H1 (cell line): ENCODE measurements around the gene ASMTL. TPM values are rescaled to one million over a fixed set of nuclear protein-coding genes. Genes with fewer than 3 reads are reported as not detected.

ENCODE experiments used
- CTCF ChIA-PET: fragments of 300-600 bp; sonication (Branson Sonifier 250); formaldehyde crosslinking; loops from one replicate; lab custom pipeline; 2021; ENCODE audit not compliant: partially characterized antibody; lab: Charles Lee
- POLR2A ChIA-PET: fragments of 300-600 bp; sonication (Branson Sonifier 250); formaldehyde crosslinking; loops from one replicate; lab custom pipeline; 2021; ENCODE audit warnings: inconsistent platforms; ENCODE audit not compliant: partially characterized antibody; lab: Charles Lee
- DNase-seq, 2 experiments: peaks; one replicate each; pipeline versions ENCODE4 v3.0.0 to v3.0.0-alpha.2; 2010 to 2022; ENCODE audit warnings: low spot score in 2 of 2, low read depth in 1 of 2, mixed read lengths in 1 of 2
- FAIRE-seq: peaks from 2 replicates; lab custom pipeline; 2011; peaks lifted over from hg19 to GRCh38; lab: Jason Lieb, UNC
- H2AFZ ChIP-seq: 2 replicates; pipeline ENCODE4 v1.8.1; 2012; ENCODE audit warnings: low read length, inconsistent platforms
- H2AK5ac ChIP-seq: 2 replicates; pipeline ENCODE4 v1.6.1; 2013; ENCODE audit warnings: low read depth, low read length
- H2BK120ac ChIP-seq: replicated peaks from 2 replicates; pipeline ENCODE3; 2013; ENCODE audit warnings: low read depth, low read length, inconsistent platforms
- H2BK12ac ChIP-seq: 2 replicates; pipeline ENCODE4 v1.6.1; 2013; ENCODE audit warnings: low read depth, low read length
- H2BK15ac ChIP-seq: 2 replicates; pipeline ENCODE4 v1.6.1; 2013; ENCODE audit warnings: low read length
- H2BK20ac ChIP-seq: 2 replicates; pipeline ENCODE4 v1.6.1; 2013; ENCODE audit warnings: low read length
- H2BK5ac ChIP-seq: 2 replicates; pipeline ENCODE4 v1.6.1; 2013; ENCODE audit warnings: low read depth, low read length
- H3K14ac ChIP-seq: 2 replicates; pipeline ENCODE4 v1.6.1; 2013; ENCODE audit warnings: inconsistent platforms; ENCODE audit not compliant: insufficient read length
- H3K18ac ChIP-seq: 2 replicates; pipeline ENCODE4 v1.6.1; 2013; ENCODE audit warnings: low read length; ENCODE audit errors: extremely low read depth
- H3K23ac ChIP-seq: 2 replicates; pipeline ENCODE4 v1.6.1; 2013; ENCODE audit warnings: inconsistent platforms; ENCODE audit not compliant: insufficient read length
- H3K23me2 ChIP-seq: 2 replicates; pipeline ENCODE4 v1.6.1; 2013; ENCODE audit warnings: low read depth, low read length
- H3K27ac ChIP-seq: 2 replicates; pipeline ENCODE4 v1.6.1; 2011; ENCODE audit warnings: low read depth, low read length, inconsistent platforms
- H3K27me3 ChIP-seq, 4 experiments: replicated peaks in 1 of 4; 1 replicate in 1 of 4; 2 replicates in 3 of 4; pipeline versions ENCODE4 v1.6.1 to v1.8.1; 2011 to 2013; ENCODE audit warnings: low read length in 3 of 4, mild to moderate bottlenecking in 3 of 4, inconsistent platforms in 2 of 4, mixed read lengths in 2 of 4, moderate library complexity in 1 of 4; ENCODE audit not compliant: control insufficient read depth in 3 of 4, insufficient read depth in 3 of 4; ENCODE audit errors: extremely low read depth in 1 of 4
- H3K36me3 ChIP-seq, 4 experiments: 2 replicates each; pipeline versions ENCODE4 v1.6.1 to v1.8.1; 2011 to 2013; ENCODE audit warnings: mild to moderate bottlenecking in 4 of 4, low read length in 3 of 4, moderate library complexity in 2 of 4, control low read depth in 1 of 4, inconsistent platforms in 1 of 4; ENCODE audit not compliant: insufficient read depth in 4 of 4, control insufficient read depth in 2 of 4
- H3K4ac ChIP-seq: replicated peaks from 2 replicates; pipeline ENCODE3; 2013; ENCODE audit warnings: low read length, low read depth, mixed read lengths, inconsistent platforms; ENCODE audit not compliant: insufficient read length
- H3K4me1 ChIP-seq, 4 experiments: replicated peaks in 1 of 4; 1 replicate in 1 of 4; 2 replicates in 3 of 4; pipeline versions ENCODE4 v1.6.1 to v1.8.1; 2011 to 2013; ENCODE audit warnings: low read length in 3 of 4, inconsistent platforms in 2 of 4, mixed read lengths in 1 of 4; ENCODE audit not compliant: insufficient read depth in 4 of 4, control insufficient read depth in 3 of 4
- H3K4me2 ChIP-seq, 2 experiments: 2 replicates each; pipeline versions ENCODE4 v1.6.1 to v1.8.1; 2011 to 2013; ENCODE audit warnings: low read depth in 2 of 2, low read length in 2 of 2, control low read depth in 1 of 2, inconsistent platforms in 1 of 2, mild to moderate bottlenecking in 1 of 2; ENCODE audit not compliant: insufficient read depth in 1 of 2
- H3K4me3 ChIP-seq, 4 experiments: fragments of 200-600, 300-600 bp in 1 of 4; sonication (generic), shearing (Covaris generic), sonication (Bioruptor Twin) in 1 of 4; 2 replicates each; pipeline versions ENCODE4 v1.5.1 to v1.8.1; 2011 to 2016; ENCODE audit warnings: low read length in 4 of 4, low read depth in 3 of 4, control low read depth in 2 of 4, inconsistent platforms in 2 of 4, mild to moderate bottlenecking in 2 of 4, mixed read lengths in 1 of 4, moderate library complexity in 1 of 4; ENCODE audit not compliant: insufficient read depth in 2 of 4; ENCODE audit errors: extremely low read depth in 1 of 4
- H3K56ac ChIP-seq: replicated peaks from 2 replicates; pipeline ENCODE3; 2013; ENCODE audit warnings: low read depth, mild to moderate bottlenecking, mixed read lengths, low read length, inconsistent platforms; ENCODE audit not compliant: insufficient read length
- H3K79me1 ChIP-seq: 2 replicates; pipeline ENCODE4 v1.6.1; 2013; ENCODE audit warnings: low read depth, low read length, control low read depth
- H3K79me2 ChIP-seq, 2 experiments: 2 replicates each; pipeline versions ENCODE4 v1.6.1 to v1.8.1; 2012 to 2013; ENCODE audit warnings: low read length in 2 of 2, mild to moderate bottlenecking in 2 of 2, inconsistent platforms in 1 of 2; ENCODE audit not compliant: insufficient read depth in 2 of 2, control insufficient read depth in 1 of 2
- H3K9ac ChIP-seq, 4 experiments: replicated peaks in 1 of 4; 1 replicate in 1 of 4; 2 replicates in 3 of 4; pipeline versions ENCODE4 v1.6.1 to v1.8.1; 2011 to 2013; ENCODE audit warnings: low read depth in 3 of 4, low read length in 3 of 4, control low read depth in 2 of 4, mild to moderate bottlenecking in 2 of 4, moderate library complexity in 2 of 4, inconsistent platforms in 1 of 4; ENCODE audit errors: extremely low read depth in 1 of 4
- H3K9me3 ChIP-seq, 2 experiments: 2 replicates each; pipeline versions ENCODE4 v1.6.1 to v1.8.1; 2012 to 2013; ENCODE audit warnings: mild to moderate bottlenecking in 2 of 2, moderate library complexity in 2 of 2, control low read depth in 1 of 2, inconsistent platforms in 1 of 2, low read depth in 1 of 2, low read length in 1 of 2, mixed read lengths in 1 of 2; ENCODE audit not compliant: insufficient read depth in 2 of 2
- H4K20me1 ChIP-seq, 2 experiments: replicated peaks in 1 of 2; 2 replicates each; pipeline versions ENCODE3 to v1.8.1; 2011 to 2013; ENCODE audit warnings: inconsistent platforms in 2 of 2, low read length in 2 of 2, mild to moderate bottlenecking in 1 of 2; ENCODE audit not compliant: insufficient read depth in 2 of 2, control insufficient read depth in 1 of 2
- H4K5ac ChIP-seq: 2 replicates; pipeline ENCODE4 v1.6.1; 2013; ENCODE audit warnings: low read length, low read depth, mixed read lengths, inconsistent platforms; ENCODE audit not compliant: insufficient read length
- H4K8ac ChIP-seq: 2 replicates; pipeline ENCODE4 v1.8.0; 2013; ENCODE audit warnings: mild to moderate bottlenecking, moderate library complexity, low read length, inconsistent platforms; ENCODE audit not compliant: insufficient read depth; ENCODE audit errors: extremely low read depth
- H4K91ac ChIP-seq: replicated peaks from 2 replicates; pipeline ENCODE3; 2013; ENCODE audit warnings: low read length, mixed read lengths, inconsistent platforms; ENCODE audit not compliant: insufficient read length
- BRCA1 ChIP-seq: IDR thresholded peaks from 2 replicates; pipeline ENCODE4 v1.6.1; 2012; ENCODE audit warnings: low read depth, low read length, improper control_type of control experiment
- PHF8 ChIP-seq: fragments of 200-600 bp; sonication (generic); conservative IDR thresholded peaks from 2 replicates; pipeline ENCODE4 v1.7.1; 2012; ENCODE audit warnings: low read depth, mild to moderate bottlenecking, inconsistent platforms, low read length, moderate library complexity
- SIX5 ChIP-seq: IDR thresholded peaks from 2 replicates; pipeline ENCODE4 v1.6.1; 2011; ENCODE audit warnings: mild to moderate bottlenecking, low read depth, low read length
- SUZ12 ChIP-seq: fragments of 200-600 bp; sonication (generic); IDR thresholded peaks from 2 replicates; pipeline ENCODE4 v1.6.1; 2012; ENCODE audit warnings: mild to moderate bottlenecking, inconsistent platforms, low read length, moderate library complexity, mixed read lengths
- WGBS, 2 experiments: shearing (Covaris generic) in 1 of 2; methylation state at CpG; one replicate each; pipeline versions ENCODE4 v1.1.6 to v1.1.7; 2013 to 2015; ENCODE audit warnings: low lambda C conversion rate in 2 of 2, mixed read lengths in 2 of 2, inconsistent platforms in 1 of 2, low coverage in 1 of 2, missing lambda C conversion rate in 1 of 2; ENCODE audit not compliant: insufficient replicate concordance in 2 of 2, insufficient coverage in 1 of 2, insufficient read length in 1 of 2; ENCODE audit errors: extremely low coverage in 1 of 2, missing lambda C conversion rate in 1 of 2; 5-methylcytosine and 5-hydroxymethylcytosine counted together
- polyA plus RNA-seq, 7 experiments: library from polyadenylated mRNA; depleted of rRNA in 3 of 7; stranded (reverse) in 5 of 7; unstranded in 2 of 7; fragments of >200 nt in 5 of 7; fragments of 200-250 nt in 2 of 7; gene quantifications; 1 replicate in 5 of 7; 2 replicates in 1 of 7; 4 replicates in 1 of 7; pipeline versions ENCODE4 v1.2.1 to v1.2.3, GENCODE V29; 2011 to 2013; ENCODE audit warnings: missing spikeins in 2 of 7, mixed read lengths in 2 of 7
- total RNA-seq: library from RNA; stranded (reverse); fragmentation: NEBNext Ultra II Directional; extraction: Animal tissue kit (Norgen Biotek cat#: 25700); gene quantifications from 2 replicates; pipeline ENCODE4 v1.2.1, GENCODE V29; 2021

Gene ASMTL
- total and polyA plus RNA-seq, 2 of the 8 experiments (the other 6 are each of a cell fraction or from before 2014, with no cell fraction given): 75.6 to 81.4 TPM

DNA sequence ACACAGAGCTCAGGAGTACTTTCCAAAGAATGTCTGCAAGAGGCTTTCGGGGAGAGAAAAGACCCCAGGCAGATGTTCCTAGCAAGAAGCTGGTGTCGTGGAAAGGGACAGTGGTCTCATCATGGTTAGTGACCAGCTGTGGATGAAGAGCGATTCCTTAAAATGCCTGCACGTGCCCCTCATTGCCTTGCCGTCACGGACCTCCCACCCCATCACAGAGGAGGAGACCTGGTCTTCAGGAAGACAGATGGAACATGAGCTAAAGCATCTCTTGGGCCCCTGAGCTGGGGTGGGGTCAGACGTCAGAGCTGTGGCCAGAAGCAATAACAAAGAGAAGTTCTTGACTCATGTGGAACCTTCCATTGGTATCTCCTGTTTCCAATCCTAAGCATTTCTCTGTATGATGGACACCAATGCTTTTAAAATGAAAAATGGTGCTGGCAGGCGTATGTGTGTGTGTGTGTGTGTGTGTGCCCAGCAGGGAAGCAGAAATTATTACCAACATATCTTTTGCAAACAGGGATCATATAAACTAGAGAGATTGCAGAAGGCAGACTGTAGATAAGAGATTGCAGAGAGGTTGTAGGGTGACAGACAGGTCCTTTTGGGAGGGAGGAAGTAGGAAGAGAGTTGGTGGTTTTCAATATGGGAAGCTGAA is 25.2 kb upstream of the ASMTL start:
- Histone ChIP-seq H3K9me3 (peaks cover 0 to 7% of the 10 kb centered on the region in 2 experiments; a peak in 1 of 4 replicates), H4K5ac (no peak overlapping the region), H2AFZ (no peak overlapping the region), H3K36me3 (no peaks in the 10 kb centered on the region), H4K91ac (no peak overlapping the region), H4K20me1 (peaks cover 0 to 2% of the 10 kb centered on the region in 2 experiments), H3K14ac (no peak overlapping the region), H2BK20ac (no peak overlapping the region), H2BK5ac (no peak overlapping the region), H3K4me3 (no peak overlapping the region), H4K8ac (no peak overlapping the region), H2BK12ac (no peak overlapping the region), H3K4me2 (no peak overlapping the region), H3K27ac (no peak overlapping the region), H2AK5ac (no peak overlapping the region), H3K18ac (no peak overlapping the region), H3K79me2 (no peaks in the 10 kb centered on the region), H3K27me3 (no peaks in the 10 kb centered on the region), H3K4ac (no peak overlapping the region), H3K56ac (no peak overlapping the region), H3K4me1 (peaks cover 4 to 11% (median 5%) of the 10 kb centered on the region in 4 experiments; a peak in 5 of 7 replicates), H3K23me2 (peaks cover 22% of the 10 kb centered on the region; the same call in 1 of the 2 replicates), H3K9ac (no peak overlapping the region), H2BK120ac (no peak overlapping the region), H2BK15ac (no peak overlapping the region), H3K23ac (no peak overlapping the region), H3K79me1 (no peaks in the 10 kb centered on the region)
- DNase-seq: peak in 1 of 2 experiments; percentile 16
- whole genome bisulfite sequencing, 2 experiments: 86% methylated on average over 8 of the region's 8 CpGs; no CpG with 5 or more reads in 1 of the 2 experiments
- ChIA-PET POLR2A (no interaction called here), CTCF (no interaction called here)
- FAIRE-seq: no peak
- TF ChIP-seq SIX5 (no peak), BRCA1 (no peak), PHF8 (no peak), SUZ12 (no peak)
- TF ChIP-seq, all 59 proteins: peak for 0
